Bone marrow (tissue), 2 donors: Measurements from ENCODE around the gene OASL.
"Not testable (repeated sequence)": the region's sequence is repeated elsewhere in the genome, so short reads cannot be mapped to it uniquely, and the experiment has no call there.

ENCODE experiments used
- DNase-seq, 2 donors: peaks; one replicate each; lab custom pipeline; 2025; lab: John Stamatoyannopoulos, UW

OASL gene

GRCh38 chr12:121038861-121039668 lies at the start of gene OASL:
TSS of gene OASL (minus strand) at chr12:121039246. CDS start at chr12:121038971, 275 bp downstream.
- peak; percentile 28 to 82 for DNase-seq

GRCh38 chr12:121088195-121088585 lies 49.1 kb upstream of the OASL start:
- no peak for DNase-seq

GRCh38 chr12:121087467-121088194 lies 48.6 kb upstream of the OASL start:
- DNase-seq, result peak in 1 of 2 donors; percentile 63

GRCh38 chr12:121086781-121087295 lies 47.8 kb upstream of the OASL start:
- no peak for DNase-seq

GRCh38 chr12:121085506-121086353 lies 46.7 kb upstream of the OASL start:
- no peak for DNase-seq

GRCh38 chr12:121085069-121085468 lies 46.0 kb upstream of the OASL start:
- DNase-seq, result no peak

- no peak for DNase-seq
Measured at GRCh38 chr12:121084229-121084628, 45.2 kb upstream of the OASL start.

GRCh38 chr12:121080909-121081308 lies 41.9 kb upstream of the OASL start:
- DNase-seq, result no peak

- no peak for DNase-seq
Measured at GRCh38 chr12:121079736-121080272, 40.8 kb upstream of the OASL start.

- not testable (repeated sequence) for DNase-seq
Measured at GRCh38 chr12:121077440-121077839, 38.4 kb upstream of the OASL start.

- not testable (repeated sequence) for DNase-seq
Measured at GRCh38 chr12:121075911-121076310, 36.9 kb upstream of the OASL start.

GRCh38 chr12:121072147-121072546 lies 33.1 kb upstream of the OASL start:
- no peak for DNase-seq

- DNase-seq, result no peak
Measured at GRCh38 chr12:121069206-121069605, 30.2 kb upstream of the OASL start.

- DNase-seq, result no peak
Measured at GRCh38 chr12:121065345-121065744, 26.3 kb upstream of the OASL start.

GRCh38 chr12:121064586-121064985 lies 25.5 kb upstream of the OASL start:
- DNase-seq, result not testable (repeated sequence)

- DNase-seq, result no peak
Measured at GRCh38 chr12:121064116-121064515, 25.1 kb upstream of the OASL start.

- no peak for DNase-seq
Measured at GRCh38 chr12:121062391-121063045, 23.5 kb upstream of the OASL start.

GRCh38 chr12:121061831-121062230 lies 22.8 kb upstream of the OASL start:
- peak in 1 of 2 donors; percentile 10 for DNase-seq

- DNase-seq, result peak; percentile 32 to 85
Measured at GRCh38 chr12:121060149-121061001, 21.3 kb upstream of the OASL start.
